EL (cell line): ENCODE measurements around the gene CCSER1.
"Not testable (repeated sequence)": the region's sequence is repeated elsewhere in the genome, so short reads cannot be mapped to it uniquely, and the experiment has no call there.

ENCODE experiments used
- DNase-seq: peaks from one replicate; pipeline ENCODE4 v3.0.0-alpha.2; 2016

The CCSER1 gene

DNA sequence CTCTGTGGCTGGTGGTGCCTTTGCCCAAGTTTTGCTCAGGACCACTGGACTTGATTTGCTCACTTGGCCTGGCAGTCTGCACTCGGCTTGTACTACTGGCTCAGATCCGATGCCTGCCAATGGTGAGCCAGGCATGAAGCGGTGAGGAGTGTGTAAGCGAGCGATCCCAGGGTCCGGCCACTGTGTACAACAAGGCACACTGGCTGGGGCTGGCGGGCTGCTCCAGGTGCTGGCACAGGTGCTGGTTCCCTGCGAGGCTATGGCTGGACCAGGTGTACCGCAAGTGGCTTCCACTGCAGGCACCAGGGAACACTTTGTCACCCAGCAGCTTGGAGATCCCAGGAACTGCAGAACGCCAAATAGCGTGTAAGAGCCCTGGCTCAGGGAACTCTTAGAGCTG lies 329.7 kb downstream of the CCSER1 start:
- no peak for DNase-seq

DNA sequence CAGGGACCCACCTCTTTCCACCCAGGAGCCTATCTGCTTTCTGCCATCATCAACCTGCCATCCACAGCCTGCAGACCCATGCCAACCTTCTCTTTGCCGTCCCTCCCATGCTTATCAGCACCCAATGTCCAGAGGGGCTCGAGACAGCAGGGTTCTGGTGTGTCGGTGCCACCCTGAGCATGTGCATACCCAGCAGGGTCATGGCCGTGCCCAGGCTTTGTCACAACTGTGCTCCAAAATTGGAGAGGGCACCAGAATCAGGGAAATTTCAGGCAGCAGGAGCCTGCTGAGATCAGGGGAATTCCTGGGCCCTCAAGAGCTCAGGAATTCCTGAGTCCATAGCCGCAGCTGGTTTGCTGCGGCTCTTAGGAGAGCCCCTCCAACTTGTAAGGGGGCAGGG lies 330.6 kb downstream of the CCSER1 start:
- DNase-seq = no peak

DNA sequence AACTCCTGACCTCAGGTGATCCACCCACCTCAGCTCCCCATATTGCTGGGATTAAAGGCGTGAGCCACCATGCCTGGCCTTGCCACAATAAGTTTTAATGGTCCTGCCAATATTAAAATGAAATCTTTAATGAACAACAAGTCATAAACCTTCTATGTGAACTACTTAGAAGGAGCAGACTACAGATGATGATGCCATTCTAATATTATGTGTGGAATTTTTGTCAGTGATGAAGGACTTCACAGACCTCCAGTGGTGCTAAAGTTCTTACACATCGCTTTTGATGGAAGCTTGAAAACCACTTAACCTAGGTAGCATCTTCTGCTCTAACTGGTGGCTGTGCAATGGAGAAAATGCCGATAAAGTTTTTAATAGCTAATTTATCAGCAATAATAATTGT lies 331.4 kb downstream of the CCSER1 start:
- no peak for DNase-seq

DNA sequence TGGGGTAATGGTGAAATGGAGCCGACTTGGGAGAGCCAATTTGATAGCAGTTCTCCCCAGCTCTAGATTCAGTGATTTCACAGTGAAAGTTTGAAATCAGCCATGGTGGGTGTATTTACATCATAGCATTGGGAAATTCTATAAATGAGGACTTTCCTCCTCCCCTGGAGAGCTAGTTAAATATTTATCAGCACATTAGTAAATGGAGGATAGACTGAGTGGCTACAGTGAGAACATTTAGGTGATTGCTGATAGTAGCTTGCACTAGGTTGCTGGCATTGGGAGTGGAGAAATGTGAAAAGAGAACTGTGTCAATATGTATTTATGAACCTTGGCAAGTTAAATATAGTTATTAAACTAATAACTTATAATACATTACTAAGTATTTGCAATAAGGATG lies 347.3 kb downstream of the CCSER1 start:
- DNase-seq = no peak

DNA sequence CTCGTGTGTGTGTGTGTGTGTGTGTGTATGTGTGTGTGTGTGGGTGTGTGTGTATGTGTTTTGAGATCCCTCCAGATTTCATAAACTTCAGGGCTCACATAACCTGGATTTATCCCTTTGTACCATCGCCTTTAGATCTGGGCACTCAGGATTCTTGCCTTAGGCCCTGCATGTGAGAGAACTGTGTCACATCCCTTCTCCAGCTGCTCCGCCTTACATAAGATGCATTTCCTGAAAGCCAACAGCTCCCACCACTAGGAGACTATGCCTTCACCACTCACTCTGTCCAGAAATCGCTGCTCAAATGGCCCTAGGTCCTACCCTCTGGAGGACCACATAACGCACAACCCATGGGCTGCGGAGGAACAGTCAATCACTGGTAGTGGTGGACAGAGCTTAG lies 348.8 kb downstream of the CCSER1 start:
- DNase-seq = no peak

DNA sequence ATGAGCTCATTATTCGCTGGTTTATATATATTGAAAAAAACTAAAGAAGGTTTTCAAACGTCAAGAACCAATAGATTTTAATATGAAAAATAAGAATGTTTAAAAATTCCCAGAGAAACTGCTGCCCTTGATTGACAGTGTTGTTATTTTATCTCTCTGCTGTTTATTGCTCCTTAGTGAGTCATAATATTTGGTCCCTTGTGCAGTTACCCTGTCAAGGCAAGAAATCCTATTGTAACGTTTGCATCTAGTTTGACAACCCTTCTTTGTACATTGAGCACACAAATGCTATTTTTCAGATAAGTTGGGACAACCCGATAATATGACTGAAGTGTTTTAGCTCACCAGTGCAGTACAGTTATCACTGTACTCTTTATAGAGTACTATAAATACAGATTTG lies 349.4 kb downstream of the CCSER1 start:
- no peak for DNase-seq

DNA sequence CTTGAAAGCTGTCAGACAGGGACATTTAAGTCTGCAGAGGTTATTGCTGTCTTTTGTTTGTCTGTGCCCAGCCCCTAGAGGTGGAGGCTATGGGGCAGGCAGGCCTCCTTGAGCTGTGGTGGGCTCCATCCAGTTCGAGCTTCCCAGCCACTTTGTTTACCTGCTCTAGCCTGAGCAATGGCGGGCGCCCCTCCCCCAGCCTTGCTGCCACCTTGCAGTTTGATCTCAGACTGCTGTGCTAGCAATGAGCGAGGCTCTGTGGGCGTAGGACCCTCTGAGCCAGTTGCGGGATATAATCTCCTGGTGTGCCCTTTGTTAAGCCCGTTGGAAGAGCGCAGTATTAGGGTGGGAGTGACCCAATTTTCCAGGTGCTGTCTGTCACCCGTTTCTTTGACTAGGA lies 357.7 kb downstream of the CCSER1 start:
- DNase-seq = not testable (repeated sequence)

DNA sequence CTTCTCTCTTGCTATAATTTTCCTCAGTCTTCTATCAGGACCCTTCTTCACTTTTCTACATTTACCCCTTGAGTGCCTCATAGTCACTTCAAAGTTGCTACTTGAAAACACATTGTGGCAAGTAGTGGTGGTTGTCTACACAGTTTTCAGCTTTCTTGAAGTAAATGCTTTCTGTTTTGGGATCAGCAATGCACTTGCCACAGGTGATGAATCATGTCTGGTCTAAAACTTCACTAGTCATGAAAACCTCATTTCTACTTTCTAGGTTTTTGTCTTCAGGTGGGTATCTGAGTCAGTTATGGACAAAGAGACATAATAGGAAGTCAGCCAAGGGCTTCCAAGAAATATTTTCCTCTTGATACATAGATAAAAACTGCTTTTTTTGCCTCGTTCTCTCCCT lies 359.2 kb downstream of the CCSER1 start:
- no peak for DNase-seq

DNA sequence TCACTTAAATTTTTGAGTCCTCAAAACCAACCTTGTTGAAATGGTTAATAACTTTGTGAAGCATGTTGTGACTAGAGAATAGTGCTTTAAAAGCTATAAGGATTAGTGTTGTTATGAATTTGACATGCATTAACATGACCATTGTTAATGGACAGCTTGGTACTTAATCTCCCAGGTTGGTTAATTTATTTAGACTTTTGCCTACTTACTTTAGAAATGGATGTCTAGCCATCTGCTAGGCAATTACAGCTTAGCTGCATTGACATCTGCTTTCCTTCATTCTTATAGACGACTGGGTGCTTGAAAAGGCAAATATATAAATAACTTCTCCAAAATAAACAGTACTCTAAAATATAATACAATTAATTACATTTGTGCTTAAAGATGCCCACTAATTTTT lies 368.0 kb downstream of the CCSER1 start:
- no peak for DNase-seq

DNA sequence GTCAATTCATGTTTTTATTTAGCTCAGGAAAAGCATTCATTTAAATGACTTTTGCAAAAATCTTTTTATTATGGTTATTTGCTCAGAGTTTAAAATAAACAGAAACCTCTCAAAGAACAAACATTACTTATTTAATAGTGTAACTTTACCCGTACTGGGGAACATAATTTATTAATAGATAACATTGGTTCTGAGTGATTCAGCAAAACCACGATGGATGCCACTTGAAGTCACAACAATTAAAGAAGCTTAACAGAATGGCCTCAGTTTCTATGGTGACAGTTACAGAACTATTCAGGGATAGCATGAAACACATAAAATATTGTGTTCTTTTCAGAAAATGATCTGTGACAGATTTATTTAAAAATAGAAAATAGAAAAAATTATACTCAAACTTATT lies 368.7 kb downstream of the CCSER1 start:
- no peak for DNase-seq

DNA sequence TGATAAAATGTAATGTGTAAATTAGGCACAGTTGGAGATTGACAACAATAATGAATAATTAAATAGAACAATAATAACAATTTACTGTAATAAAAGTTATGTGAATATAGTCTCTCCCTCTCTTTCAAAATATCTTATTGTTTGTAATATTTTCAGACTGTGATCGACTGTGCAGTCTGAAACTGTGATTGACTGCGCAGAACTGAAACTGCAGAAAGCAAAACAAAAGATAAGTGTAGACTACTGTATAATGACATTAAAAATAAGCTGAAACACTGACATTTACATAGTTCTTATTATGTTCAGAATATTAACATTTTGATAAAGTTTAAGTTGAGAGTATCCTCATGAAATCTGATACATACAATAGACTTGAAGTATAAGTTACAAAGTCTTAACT lies 371.0 kb downstream of the CCSER1 start:
- DNase-seq = no peak

DNA sequence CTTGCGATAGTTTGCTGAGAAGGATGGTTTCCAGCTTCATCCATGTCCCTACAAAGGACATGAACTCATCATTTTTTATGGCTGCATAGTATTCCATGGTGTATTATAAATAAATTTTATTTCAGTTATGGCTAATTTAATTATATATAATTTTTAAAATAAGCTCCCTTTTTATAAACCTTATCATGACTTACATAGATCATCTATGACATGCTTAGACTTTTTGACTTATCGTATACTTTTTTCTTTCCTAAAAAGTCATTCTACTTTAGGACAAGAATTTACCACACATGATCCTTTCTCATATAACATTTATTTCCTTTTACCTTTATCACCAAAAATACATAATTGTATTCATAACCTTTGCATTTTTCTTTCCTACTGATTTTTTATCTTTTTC lies 376.5 kb downstream of the CCSER1 start:
- DNase-seq = no peak

DNA sequence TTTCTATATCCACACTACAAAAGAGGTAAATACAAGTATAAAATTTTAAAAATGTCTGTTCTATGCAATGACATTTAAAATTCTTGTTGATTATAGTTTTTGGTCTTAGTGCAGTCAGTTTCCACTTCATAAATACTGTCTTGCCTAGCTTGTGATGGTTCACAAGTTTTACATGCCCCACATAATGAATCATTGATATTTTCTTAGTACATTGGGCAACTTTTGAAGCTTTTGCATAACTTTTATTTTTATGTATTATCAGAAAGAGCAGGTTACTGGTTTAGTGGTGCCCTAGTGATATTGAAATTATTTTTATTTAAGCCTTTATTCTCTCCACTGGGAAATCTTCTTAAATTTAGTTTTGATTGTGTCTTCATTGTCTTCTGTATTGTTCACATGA lies 388.0 kb downstream of the CCSER1 start:
- DNase-seq = no peak

DNA sequence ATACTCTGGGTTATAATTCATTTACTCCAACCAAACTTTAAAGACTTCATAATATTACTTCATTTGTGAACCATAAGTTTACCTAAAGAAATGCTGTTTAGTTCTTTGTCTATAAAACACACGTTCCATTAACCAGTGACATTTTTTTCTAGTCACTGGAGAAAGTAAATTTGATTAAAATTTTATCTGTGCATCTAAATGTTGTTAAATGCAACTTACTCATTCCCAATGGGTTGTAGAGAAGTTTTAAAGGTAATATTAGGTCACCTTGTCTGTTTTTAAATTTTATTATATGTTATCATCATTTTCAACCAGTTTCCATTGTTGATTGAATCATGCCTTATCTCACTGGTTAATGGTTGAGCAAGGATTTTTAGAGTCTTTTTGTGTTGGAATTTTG lies 401.4 kb downstream of the CCSER1 start:
- no peak for DNase-seq

DNA sequence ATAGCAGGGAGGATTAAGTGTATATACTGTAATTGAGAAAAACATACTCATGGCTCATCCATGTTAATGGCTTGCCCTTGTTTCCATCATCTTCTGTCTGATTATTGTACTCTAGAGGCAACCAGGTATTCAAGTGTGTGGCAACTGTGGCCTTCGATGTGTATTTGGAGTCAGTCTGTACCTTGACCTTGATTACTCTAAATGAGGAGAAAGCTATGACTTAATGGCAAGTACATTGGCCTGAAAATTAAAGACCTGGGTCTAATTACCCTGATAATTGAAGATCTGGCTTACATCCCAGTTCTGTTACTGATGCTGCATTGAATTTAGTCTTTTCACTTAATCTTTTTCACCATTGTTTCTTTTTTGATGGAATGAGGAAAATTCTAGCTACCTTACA lies 409.2 kb downstream of the CCSER1 start:
- no peak for DNase-seq

DNA sequence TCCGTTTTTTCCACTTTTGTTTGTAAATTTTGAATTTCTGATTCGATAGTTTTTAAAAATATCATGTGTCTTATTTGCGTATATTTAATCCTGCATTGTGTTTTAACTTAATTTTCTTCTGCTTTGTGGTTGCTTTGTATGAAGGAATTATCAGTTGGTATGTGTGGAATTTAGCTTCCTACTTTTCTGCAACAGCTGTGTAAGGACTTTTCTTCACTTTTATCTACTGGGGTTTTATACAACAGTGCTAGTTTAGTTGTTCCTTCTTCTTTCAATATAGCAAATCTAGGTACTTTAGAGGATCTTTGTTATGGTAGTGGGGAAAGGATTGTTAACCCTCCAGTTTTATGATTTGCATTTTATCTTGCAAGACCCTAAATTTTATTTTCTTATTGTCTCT lies 410.3 kb downstream of the CCSER1 start:
- DNase-seq = no peak

DNA sequence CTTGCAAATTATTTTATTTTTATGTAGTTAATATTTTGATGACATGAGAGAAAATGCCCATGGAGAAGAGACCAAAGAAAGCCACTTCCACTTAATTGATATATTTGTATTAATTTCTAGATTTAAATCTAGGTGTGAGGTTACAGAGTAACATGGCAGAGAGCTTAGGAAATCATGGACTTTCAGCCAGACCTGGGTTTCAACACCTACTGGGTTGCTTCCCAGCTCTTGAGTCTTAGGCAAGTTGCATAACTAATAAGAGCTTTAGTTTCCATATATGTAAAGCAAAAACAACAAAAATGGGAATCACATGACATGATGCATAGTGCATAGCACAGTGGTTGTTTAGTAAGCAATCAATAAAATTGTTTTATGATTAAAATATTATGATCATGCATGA lies 413.3 kb downstream of the CCSER1 start:
- no peak for DNase-seq

DNA sequence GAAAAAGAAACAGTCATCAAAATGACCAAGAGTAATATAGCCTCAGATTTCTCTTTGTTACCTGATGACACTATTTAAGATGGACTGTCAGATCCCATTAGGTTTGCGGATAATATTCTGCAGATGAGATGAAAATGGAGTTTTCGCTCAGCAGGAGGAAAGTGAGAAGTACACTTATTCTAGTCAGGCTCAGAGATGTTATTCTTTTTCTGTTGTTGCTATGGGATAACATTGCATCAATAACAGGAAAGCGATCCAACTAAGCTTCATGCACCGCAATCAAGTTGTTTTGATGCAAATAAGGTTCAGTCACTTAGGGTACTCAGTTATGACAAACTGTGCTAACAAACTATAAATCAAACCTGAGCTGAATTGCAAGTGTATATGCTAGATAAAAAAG lies 415.0 kb downstream of the CCSER1 start:
- DNase-seq = no peak

DNA sequence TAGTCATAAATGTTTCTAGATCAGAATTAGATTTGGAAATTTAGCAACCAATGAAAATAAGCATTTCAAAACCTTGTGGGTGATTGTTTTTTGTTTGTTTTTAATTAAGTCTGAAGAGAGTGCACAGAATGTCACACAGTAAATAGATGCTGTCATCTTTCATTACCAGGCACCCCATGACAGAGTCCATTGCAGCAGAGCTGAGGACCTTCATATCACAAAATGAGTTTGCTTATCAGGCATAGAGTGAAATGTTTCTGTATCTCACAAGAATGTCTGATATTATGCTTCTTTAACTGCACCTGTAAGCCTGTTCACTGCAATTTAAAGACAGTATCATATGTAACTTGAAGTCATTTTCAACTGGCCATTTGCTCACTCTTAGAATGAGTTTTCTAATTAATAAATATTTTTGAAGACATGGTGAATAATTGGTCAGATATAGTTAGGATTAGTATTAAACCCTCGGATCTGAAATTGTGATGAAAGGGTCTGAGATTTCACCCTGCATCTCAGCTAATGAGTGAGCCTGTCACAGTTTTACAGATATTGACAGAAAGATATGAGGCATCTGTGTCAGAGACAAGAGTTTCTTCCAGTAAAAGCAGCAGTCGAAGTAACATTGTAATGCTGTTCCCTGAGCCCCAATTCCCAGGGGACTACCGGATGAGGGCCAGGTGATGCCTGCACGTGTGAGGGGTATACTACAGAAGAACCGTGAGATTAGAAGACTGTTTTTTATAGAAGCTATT lies 416.4 kb downstream of the CCSER1 start:
- DNase-seq = no peak

DNA sequence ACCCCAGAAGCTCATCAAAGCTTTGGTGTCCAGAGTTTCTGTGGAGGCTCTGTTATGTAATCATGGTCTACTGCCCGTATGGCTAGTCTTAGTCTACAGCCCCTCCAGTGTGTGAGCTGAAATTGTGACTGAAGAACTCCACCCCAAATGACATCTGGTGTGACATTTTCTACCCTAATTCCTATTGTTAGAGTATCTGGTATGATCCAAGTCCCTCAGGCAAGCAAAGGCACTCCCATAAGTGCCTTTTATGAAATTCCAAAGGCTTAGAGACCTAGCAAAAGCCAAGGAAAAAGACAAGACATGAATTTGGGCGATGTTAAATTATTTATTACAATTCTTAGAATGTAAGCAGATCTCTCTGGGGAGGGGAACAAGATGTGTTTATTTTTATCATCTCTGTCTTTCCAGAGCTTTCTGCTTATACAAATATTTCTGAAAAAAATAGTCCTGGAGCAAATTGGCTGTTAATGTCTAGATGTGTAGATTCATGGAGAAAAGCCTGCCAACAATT lies 417.4 kb downstream of the CCSER1 start:
- no peak for DNase-seq

DNA sequence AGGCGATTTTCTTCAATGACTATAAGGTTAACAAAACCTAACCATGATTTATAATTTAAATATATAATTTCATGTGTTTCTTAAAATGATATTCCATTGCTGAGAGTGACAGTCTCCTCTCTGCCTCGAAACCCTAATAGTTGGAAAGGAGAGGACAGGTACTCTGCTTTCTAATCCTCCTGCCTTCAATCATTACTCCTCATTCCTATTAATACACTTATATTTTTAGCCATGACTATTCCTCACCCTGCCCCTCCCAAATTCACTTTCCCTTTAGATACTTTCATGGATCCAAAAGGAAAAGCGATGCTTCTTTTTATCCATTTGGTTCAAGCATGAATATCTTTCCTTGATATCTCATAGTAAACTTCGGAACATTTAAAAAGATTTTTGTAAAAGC lies 418.2 kb downstream of the CCSER1 start:
- DNase-seq = no peak

DNA sequence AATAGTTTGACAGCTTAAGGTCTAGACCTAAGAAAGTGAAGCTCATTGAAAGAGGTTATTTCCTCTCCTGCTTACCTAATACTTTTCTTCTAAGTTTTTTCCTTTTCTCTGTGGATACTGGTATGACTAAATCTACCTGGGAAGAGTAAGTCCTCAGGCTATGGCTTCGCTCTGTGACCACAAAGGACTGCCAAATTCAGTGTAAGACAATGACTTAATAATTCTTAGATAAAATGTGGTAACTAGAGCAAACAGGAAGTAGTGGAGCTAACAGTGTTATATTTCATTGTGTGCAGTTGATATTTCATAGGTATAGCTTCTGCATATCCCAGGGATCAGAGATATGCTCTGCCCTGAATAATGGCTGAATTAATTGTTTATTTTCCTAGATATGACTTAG lies 418.9 kb downstream of the CCSER1 start:
- no peak for DNase-seq

DNA sequence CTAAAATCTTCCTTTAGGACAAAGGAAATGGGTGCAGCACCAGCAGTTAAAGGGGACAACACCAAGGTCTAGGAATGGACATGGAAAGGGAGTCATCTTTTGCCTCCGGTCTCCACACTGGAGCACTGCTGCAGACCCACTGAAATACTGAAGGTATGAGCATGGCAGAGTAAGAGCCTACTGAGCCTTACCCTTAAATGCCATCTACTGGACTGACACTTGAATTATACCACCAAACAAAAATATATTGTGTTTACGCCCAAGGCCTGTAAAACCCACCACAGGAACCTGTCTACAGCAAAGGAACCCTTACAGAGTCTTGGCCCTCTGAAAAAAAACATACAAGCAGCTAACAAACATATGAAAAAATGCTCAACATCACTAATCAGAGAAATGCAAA lies 443.4 kb downstream of the CCSER1 start:
- no peak for DNase-seq

DNA sequence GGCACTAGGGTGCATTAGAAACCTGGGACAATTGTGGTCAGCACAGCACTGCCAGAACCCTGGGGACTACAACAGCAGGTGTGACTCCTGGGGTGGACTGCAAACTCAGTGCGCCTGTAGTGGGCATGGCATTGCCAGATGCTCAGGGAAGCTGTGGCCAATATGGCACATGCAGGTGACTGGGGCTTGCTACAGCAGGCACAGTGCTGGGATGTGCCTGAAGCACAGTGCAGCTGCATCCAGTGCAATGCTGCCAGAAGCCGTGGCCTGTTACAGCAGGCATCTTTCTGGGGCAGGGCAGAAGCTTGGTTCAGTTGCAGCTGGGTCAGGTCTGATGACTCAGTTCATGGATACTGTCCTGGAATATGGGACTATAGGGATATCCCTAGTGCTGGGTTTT lies 445.8 kb downstream of the CCSER1 start:
- no peak for DNase-seq

DNA sequence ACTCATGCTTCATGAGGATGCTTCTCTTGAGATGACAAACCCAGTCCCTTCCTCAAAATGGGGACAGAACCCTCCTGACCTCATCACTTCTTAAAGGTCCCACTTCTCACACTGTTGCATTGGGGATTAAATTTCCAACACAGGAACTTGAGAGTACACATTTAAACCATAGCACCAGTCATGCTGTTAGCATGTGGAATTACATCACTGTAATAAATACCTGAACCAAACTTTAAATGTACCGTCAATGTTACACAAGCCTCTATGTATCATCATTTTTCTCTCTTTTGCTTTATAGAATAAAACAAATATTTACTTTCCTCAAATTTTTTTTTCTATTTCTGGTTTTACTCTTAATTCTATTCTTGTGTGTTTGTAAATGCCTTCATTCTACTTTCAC lies 448.2 kb downstream of the CCSER1 start:
- DNase-seq = no peak
